Muscle of back (tissue), 11 donors: ENCODE results near the gene CCDC91. TPM values are rescaled to one million over a fixed set of nuclear protein-coding genes. Genes with fewer than 3 reads are reported as not detected.
"Not testable (repeated sequence)": the region's sequence is repeated elsewhere in the genome, so short reads cannot be mapped to it uniquely, and the experiment has no call there.

Experiments
- DNase-seq, 3 donors: peaks; one replicate each; pipeline versions ENCODE4 v3.0.0 to v3.0.0-alpha.2; 2013
- polyA plus RNA-seq, 10 donors: library from polyadenylated mRNA; unstranded; fragments of 120-200 nt; gene quantifications; one replicate each; pipeline ENCODE4 v1.2.1, GENCODE V29; 2013; ENCODE audit not compliant: insufficient read length in 10 of 10

Gene CCDC91
- polyA plus RNA-seq, 10 donors = 19.7 to 25.1 (median 23.7) TPM

GRCh38 chr12:28178775-28179174 lies 11.5 kb upstream of the CCDC91 start:
- DNase-seq = no peak

- no peak for DNase-seq
Measured at GRCh38 chr12:28180786-28181185, 9.5 kb upstream of the CCDC91 start.

- no peak for DNase-seq
Measured at GRCh38 chr12:28184375-28184774, 5.9 kb upstream of the CCDC91 start.

GRCh38 chr12:28186500-28186899 lies 3.8 kb upstream of the CCDC91 start:
- DNase-seq = no peak

- DNase-seq = peak in 1 of 3 donors; percentile 8
Measured at GRCh38 chr12:28189784-28190320, 404 bp upstream of the CCDC91 start.

- peak; percentile 16 to 77 (median 75) for DNase-seq
Measured at GRCh38 chr12:28191051-28192048, 1.1 kb downstream of the CCDC91 start.

- no peak for DNase-seq
Measured at GRCh38 chr12:28192125-28192524, 1.9 kb downstream of the CCDC91 start.

GRCh38 chr12:28194621-28195020 lies 4.4 kb downstream of the CCDC91 start:
- DNase-seq = not testable (repeated sequence)

- not testable (repeated sequence) for DNase-seq
Measured at GRCh38 chr12:28201136-28201535, 10.9 kb downstream of the CCDC91 start.

GRCh38 chr12:28202374-28203130 lies 12.3 kb downstream of the CCDC91 start:
- no peak for DNase-seq

GRCh38 chr12:28209782-28210181 lies 19.5 kb downstream of the CCDC91 start:
- no peak for DNase-seq

- DNase-seq = no peak
Measured at GRCh38 chr12:28212182-28212581, 21.9 kb downstream of the CCDC91 start.

- no peak for DNase-seq
Measured at GRCh38 chr12:28215021-28215420, 24.8 kb downstream of the CCDC91 start.

GRCh38 chr12:28216016-28216415 lies 25.8 kb downstream of the CCDC91 start:
- DNase-seq = no peak

GRCh38 chr12:28217805-28218204 lies 27.5 kb downstream of the CCDC91 start:
- no peak for DNase-seq

- no peak for DNase-seq
Measured at GRCh38 chr12:28218875-28219274, 28.6 kb downstream of the CCDC91 start.

- no peak for DNase-seq
Measured at GRCh38 chr12:28219827-28220226, 29.6 kb downstream of the CCDC91 start.

- no peak for DNase-seq
Measured at GRCh38 chr12:28222081-28222700, 31.9 kb downstream of the CCDC91 start.

- DNase-seq = no peak
Measured at GRCh38 chr12:28223025-28223554, 32.8 kb downstream of the CCDC91 start.

GRCh38 chr12:28223858-28224257 lies 33.6 kb downstream of the CCDC91 start:
- no peak for DNase-seq

- no peak for DNase-seq
Measured at GRCh38 chr12:28226705-28227104, 36.4 kb downstream of the CCDC91 start.

- no peak for DNase-seq
Measured at GRCh38 chr12:28227251-28227650, 37.0 kb downstream of the CCDC91 start.
